ENCODE data around the gene CCDC63.

- TF ChIP-seq CTCF (IDR thresholded peaks at IDR 0.05) = no peak
- TF ChIP-seq POLR2A (IDR thresholded peaks at IDR 0.05) = no peak
These were observed 96.6 kb downstream of the CCDC63 start for GRCh38 chr12:110943373-110943772.
